GM13977 (cell line): Measurements from ENCODE around the gene POLD1.

Experiments used
- DNase-seq: peaks from one replicate; pipeline ENCODE4 v3.0.0; 2012; ENCODE audit warnings: low spot score
- in situ Hi-C: fragments of 300-500 bp; cut with MboI; formaldehyde crosslinking; loops from one replicate; pipeline ENCODE4 v1.12.0; 2022; ENCODE audit warnings: low sequenced_read_pairs, low pct_unique_long_range_greater_than_20kb, mixed read lengths, inconsistent platforms; ENCODE audit not compliant: unreplicated experiment
- TF ChIP-seq, protein P1 (sequence below): IDR thresholded peaks from 2 replicates; pipeline ENCODE4 v1.5.1; 2012; ENCODE audit warnings: mild to moderate bottlenecking, control low read depth; ENCODE audit not compliant: insufficient read depth; ENCODE audit errors: extremely low read depth, missing control alignments

POLD1 gene

DNA sequence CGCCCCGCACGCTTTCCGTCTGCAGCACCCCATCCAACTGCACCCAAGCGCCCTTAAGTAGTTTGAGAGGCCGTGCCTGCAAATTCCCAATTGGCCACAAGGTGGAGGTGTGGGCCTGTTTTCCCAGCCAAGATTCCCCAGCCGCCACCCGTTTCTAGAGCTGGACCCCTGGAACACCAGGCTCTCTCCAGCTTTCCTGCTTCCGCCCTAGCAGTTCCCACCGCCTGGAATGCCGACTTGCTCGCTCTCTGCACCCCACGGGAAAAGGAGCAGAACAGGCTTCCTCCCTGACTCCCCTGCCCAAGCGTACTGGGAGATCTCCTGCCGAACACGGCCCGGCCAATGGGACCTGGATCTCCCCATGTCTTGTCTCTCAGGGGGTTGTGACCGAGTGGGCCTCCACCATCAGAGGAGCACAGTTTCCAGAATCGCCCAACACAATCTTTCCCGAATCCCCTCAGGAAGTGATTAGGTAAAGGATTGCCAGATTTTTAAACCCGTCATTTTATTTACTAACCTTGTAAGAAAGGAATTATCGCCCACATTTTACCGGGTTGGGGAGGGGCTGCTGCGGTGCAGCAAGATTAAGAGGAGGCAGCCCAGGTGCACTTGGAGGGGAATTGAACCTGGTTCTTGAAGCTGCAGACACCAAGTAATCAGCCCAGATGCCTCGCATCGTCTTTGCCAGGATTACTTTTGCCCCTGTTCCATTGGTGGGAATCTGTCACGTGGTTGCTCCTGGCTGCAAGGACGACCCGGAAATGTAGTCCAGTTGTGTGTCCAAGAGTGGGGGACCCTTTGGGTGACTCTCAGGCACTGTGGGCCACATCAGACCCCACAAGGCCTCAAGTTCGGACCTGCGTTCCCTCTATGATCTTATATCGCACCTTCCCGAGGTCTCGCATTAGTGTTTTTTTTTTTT is 15.2 kb upstream of the POLD1 start:
- TF ChIP-seq, protein P1, sequence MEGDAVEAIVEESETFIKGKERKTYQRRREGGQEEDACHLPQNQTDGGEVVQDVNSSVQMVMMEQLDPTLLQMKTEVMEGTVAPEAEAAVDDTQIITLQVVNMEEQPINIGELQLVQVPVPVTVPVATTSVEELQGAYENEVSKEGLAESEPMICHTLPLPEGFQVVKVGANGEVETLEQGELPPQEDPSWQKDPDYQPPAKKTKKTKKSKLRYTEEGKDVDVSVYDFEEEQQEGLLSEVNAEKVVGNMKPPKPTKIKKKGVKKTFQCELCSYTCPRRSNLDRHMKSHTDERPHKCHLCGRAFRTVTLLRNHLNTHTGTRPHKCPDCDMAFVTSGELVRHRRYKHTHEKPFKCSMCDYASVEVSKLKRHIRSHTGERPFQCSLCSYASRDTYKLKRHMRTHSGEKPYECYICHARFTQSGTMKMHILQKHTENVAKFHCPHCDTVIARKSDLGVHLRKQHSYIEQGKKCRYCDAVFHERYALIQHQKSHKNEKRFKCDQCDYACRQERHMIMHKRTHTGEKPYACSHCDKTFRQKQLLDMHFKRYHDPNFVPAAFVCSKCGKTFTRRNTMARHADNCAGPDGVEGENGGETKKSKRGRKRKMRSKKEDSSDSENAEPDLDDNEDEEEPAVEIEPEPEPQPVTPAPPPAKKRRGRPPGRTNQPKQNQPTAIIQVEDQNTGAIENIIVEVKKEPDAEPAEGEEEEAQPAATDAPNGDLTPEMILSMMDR: peak; percentile 85
- in situ Hi-C loops: loop anchor here (25.0 kb wide), 1 partner anchor 418 kb away; the partner anchor contains the start of gene ACP4
- DNase-seq: peak; percentile 78

DNA sequence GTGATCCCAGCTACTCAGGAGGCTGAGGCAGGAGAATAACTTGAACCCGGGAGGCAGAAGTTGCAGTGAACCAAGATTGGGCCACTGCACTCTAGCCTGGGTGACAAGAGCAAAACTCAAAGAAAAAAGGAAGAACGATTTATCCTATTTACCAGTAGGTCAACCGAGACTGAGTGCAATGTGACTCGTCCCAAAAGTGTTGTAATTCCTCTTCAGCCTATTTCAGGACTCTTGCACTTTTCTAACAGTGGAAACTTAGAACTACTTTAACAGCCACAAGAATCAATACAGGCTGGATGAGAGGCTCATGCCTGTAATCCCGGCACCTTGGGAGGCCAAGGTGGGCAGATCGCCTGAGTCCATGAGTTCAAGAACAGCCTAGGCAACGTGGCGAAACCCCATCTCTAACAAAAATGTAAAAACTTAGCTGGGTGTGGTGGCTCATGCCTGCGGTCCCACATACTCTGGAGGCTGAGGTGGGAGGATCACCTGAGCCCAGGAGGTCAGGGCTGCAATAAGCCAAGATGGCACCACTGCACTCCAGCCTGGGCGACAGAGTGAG is 12.2 kb upstream of the POLD1 start:
- in situ Hi-C loops: loop anchor here (25.0 kb wide), 1 partner anchor 415 kb away; the partner anchor contains the start of gene ACP4
- DNase-seq: no peak
- TF ChIP-seq, protein P1: no peak

DNA sequence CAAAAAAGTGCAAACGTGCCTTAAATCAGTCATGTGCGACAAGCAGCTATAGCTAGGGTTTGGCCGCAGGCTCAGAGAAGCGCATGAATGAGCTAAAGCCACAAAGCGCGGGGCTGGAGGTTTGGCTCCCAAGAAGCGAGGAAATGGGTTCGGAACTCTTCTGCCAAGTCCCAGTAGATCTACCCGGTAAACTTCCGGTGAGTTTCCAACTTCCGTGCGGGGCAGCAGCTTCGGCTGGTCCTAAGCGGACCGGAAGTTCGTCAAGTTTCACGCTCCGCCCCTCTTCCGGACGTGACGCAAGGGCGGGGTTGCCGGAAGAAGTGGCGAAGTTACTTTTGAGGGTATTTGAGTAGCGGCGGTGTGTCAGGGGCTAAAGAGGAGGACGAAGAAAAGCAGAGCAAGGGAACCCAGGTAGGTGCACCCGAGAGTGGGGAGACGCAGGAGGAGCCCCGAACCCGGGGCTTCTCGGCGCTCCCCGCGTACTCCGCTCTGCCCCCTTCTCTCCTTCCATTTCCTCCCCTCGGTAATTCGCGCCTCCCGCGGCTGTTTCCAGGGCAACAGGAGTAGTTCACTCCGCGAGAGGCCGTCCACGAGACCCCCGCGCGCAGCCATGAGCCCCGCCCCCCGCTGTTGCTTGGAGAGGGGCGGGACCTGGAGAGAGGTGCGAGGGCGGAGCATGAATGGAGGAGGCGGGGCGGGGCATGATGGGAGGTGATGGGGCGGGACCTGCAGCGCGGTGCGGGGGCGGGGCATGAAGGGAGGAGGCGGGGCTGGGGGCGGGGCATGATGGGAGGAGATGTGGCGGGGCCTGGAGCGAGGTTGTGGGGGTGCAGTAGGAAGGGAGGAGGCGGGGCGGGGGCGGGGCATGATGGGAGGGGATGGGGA is 7.7 kb upstream of the POLD1 start, which contains the start of gene NR1H2:
Gene NR1H2, plus strand, starts transcription at position 292 of the 885 bp plus-strand sequence. CDS start 1,149 bp downstream, outside the sequence.
- in situ Hi-C loops: no loop called here
- peak; percentile 90 for DNase-seq
- TF ChIP-seq, protein P1: no peak

DNA sequence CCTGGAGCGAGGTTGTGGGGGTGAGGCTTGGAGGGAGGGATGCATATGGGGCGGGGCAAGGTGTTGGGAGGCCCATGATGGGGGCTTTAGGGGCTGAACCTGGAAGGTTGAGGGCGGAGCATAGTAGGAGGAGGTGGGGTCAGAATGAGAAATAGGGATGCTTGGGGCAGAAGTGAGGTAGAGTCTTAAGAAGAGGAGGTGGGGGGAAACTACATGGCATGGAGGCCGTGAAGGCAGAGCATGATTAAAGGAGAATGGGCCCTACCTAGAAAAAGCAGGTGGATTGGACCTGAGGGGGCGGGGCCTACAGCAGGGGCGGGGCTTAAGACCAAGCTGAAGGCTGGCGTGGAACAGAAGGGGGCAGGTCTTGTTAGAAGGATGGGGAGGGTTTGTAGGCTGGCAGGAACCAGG is 7.1 kb upstream of the POLD1 start:
- peak; percentile 47 for DNase-seq
- in situ Hi-C loops: no loop called here
- TF ChIP-seq, protein P1: no peak

DNA sequence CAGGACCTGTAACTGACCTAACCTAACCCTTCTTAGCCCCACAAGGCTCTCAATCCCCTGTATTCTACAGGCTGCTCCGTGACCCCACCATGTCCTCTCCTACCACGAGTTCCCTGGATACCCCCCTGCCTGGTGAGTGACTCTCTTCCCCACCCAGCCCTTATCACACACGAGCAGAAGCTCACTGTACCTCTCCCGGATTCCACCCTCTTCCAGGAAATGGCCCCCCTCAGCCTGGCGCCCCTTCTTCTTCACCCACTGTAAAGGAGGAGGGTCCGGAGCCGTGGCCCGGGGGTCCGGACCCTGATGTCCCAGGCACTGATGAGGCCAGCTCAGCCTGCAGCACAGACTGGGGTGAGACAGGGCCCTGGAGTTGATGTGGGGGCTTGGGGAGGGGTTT is 6.6 kb upstream of the POLD1 start:
- DNase-seq: no peak
- TF ChIP-seq, protein P1: no peak
- in situ Hi-C loops: no loop called here

DNA sequence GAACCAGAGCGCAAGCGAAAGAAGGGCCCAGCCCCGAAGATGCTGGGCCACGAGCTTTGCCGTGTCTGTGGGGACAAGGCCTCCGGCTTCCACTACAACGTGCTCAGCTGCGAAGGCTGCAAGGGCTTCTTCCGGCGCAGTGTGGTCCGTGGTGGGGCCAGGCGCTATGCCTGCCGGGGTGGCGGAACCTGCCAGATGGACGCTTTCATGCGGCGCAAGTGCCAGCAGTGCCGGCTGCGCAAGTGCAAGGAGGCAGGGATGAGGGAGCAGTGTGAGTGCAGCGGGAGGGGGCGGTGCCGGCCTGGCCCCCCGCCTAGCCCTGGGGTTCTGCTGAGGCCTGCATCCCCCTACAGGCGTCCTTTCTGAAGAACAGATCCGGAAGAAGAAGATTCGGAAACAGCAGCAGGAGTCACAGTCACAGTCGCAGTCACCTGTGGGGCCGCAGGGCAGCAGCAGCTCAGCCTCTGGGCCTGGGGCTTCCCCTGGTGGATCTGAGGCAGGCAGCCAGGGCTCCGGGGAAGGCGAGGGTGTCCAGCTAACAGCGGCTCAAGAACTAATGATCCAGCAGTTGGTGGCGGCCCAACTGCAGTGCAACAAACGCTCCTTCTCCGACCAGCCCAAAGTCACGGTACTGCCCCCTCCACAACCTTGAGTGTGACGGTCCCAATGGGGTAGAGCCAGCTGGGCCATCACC is 5.8 kb upstream of the POLD1 start:
- TF ChIP-seq, protein P1: no peak
- no peak for DNase-seq
- in situ Hi-C loops: no loop called here
